HEK293 (cell line): Measurements from ENCODE around the gene ITGB8.

Source experiments
- CTCF ChIA-PET: fragments of 350-600 bp; formaldehyde crosslinking; extraction: SDS; loops from one replicate; lab custom pipeline; 2021; ENCODE audit warnings: antibody characterized with exemption; lab: Yijun Ruan, JAX
- POLR2A ChIA-PET: fragments of 300-600 bp; formaldehyde crosslinking; extraction: SDS; loops from one replicate; lab custom pipeline; 2020; ENCODE audit warnings: antibody characterized with exemption, inconsistent platforms; lab: Yijun Ruan, JAX
- H3K27ac ChIP-seq: fragments of 200-500 bp; sonication (Bioruptor generic); 2 replicates; pipeline ENCODE4 v1.5.1; 2014; ENCODE audit warnings: low read depth, low read length, control low read depth, inconsistent platforms; ENCODE audit errors: extremely low read depth
- H3K36me3 ChIP-seq, 2 experiments: fragments of 200-500 bp in 1 of 2; sonication (Bioruptor generic) in 1 of 2; 1 replicate in 1 of 2; 2 replicates in 1 of 2; pipeline ENCODE4 v1.5.1; 2014 to 2017; ENCODE audit warnings: inconsistent platforms in 2 of 2, low read length in 2 of 2; ENCODE audit not compliant: control insufficient read depth in 2 of 2, insufficient read depth in 1 of 2
- H3K4me1 ChIP-seq: fragments of 200-500 bp; sonication (Bioruptor generic); 2 replicates; pipeline ENCODE4 v1.5.1; 2014; ENCODE audit warnings: mild to moderate bottlenecking, low read length, inconsistent platforms; ENCODE audit not compliant: control insufficient read depth, insufficient read depth
- H3K4me3 ChIP-seq: 2 replicates; pipeline ENCODE4 v1.5.1; 2011; ENCODE audit warnings: low read depth, mild to moderate bottlenecking, control low read depth, low read length, moderate library complexity
- H3K9me3 ChIP-seq: fragments of 200-500 bp; sonication (Bioruptor generic); 2 replicates; pipeline ENCODE4 v1.5.1; 2014; ENCODE audit warnings: low read depth, low read length, inconsistent platforms; ENCODE audit not compliant: control insufficient read depth, insufficient read depth
- OSR2 ChIP-seq: fragments of 450-650 bp; formaldehyde crosslinking; IDR thresholded peaks from 2 replicates; pipeline ENCODE4 v1.5.1; 2016; ENCODE audit warnings: missing biosample characterization, missing genetic modification characterization
- PRDM2 ChIP-seq: fragments of 450-650 bp; formaldehyde crosslinking; IDR thresholded peaks from 2 replicates; pipeline ENCODE4 v1.5.1; 2016; ENCODE audit warnings: missing biosample characterization, missing genetic modification characterization, borderline replicate concordance
- RBAK ChIP-seq: fragments of 450-650 bp; formaldehyde crosslinking; IDR thresholded peaks from 2 replicates; pipeline ENCODE4 v1.5.1; 2016; ENCODE audit warnings: missing biosample characterization, missing genetic modification characterization
- SP3 ChIP-seq: fragments of 450-650 bp; formaldehyde crosslinking; IDR thresholded peaks from 2 replicates; pipeline ENCODE4 v1.5.1; 2016; ENCODE audit warnings: missing biosample characterization, missing genetic modification characterization
- ZNF157 ChIP-seq: fragments of 450-650 bp; formaldehyde crosslinking; IDR thresholded peaks from 2 replicates; pipeline ENCODE4 v1.5.1; 2016; ENCODE audit warnings: missing biosample characterization, missing genetic modification characterization
- ZNF221 ChIP-seq: fragments of 450-650 bp; formaldehyde crosslinking; IDR thresholded peaks from 2 replicates; pipeline ENCODE4 v1.5.1; 2017; ENCODE audit warnings: missing biosample characterization, missing genetic modification characterization, borderline replicate concordance
- ZNF302 ChIP-seq: fragments of 450-650 bp; formaldehyde crosslinking; IDR thresholded peaks from 2 replicates; pipeline ENCODE4 v1.5.1; 2016; ENCODE audit warnings: missing biosample characterization, missing genetic modification characterization, low read depth
- ZNF37A ChIP-seq: fragments of 450-650 bp; IDR thresholded peaks from 2 replicates; pipeline ENCODE4 v1.5.1; 2018; ENCODE audit warnings: missing biosample characterization, missing genetic modification characterization
- ZNF433 ChIP-seq: fragments of 450-650 bp; formaldehyde crosslinking; IDR thresholded peaks from 2 replicates; pipeline ENCODE4 v1.5.1; 2016; ENCODE audit warnings: missing biosample characterization, missing genetic modification characterization, low read depth
- ZNF561 ChIP-seq: fragments of 450-650 bp; IDR thresholded peaks from 2 replicates; pipeline ENCODE4 v1.5.1; 2018; ENCODE audit warnings: missing biosample characterization, missing genetic modification characterization, borderline replicate concordance
- ZNF654 ChIP-seq: fragments of 450-650 bp; formaldehyde crosslinking; IDR thresholded peaks from 2 replicates; pipeline ENCODE4 v1.5.1; 2016; ENCODE audit warnings: low read depth, missing biosample characterization, missing genetic modification characterization
- ZNF677 ChIP-seq: fragments of 450-650 bp; IDR thresholded peaks from 2 replicates; pipeline ENCODE4 v1.5.0; 2018; ENCODE audit warnings: missing biosample characterization, mild to moderate bottlenecking, missing genetic modification characterization, moderate library complexity
- ZNF830 ChIP-seq: fragments of 450-650 bp; IDR thresholded peaks from 2 replicates; pipeline ENCODE4 v1.5.0; 2018; ENCODE audit warnings: missing biosample characterization, missing genetic modification characterization, low read depth, mild to moderate bottlenecking, moderate library complexity
- ZSCAN23 ChIP-seq: fragments of 450-650 bp; formaldehyde crosslinking; IDR thresholded peaks from 2 replicates; pipeline ENCODE4 v1.5.1; 2016; ENCODE audit warnings: missing biosample characterization, missing genetic modification characterization
- TF ChIP-seq, protein P1 (sequence below): fragments of 450-650 bp; formaldehyde crosslinking; IDR thresholded peaks from 2 replicates; pipeline ENCODE4 v1.5.1; 2016; ENCODE audit warnings: missing biosample characterization, missing genetic modification characterization
- TF ChIP-seq, protein P2 (sequence below): fragments of 450-650 bp; formaldehyde crosslinking; IDR thresholded peaks from 2 replicates; pipeline ENCODE4 v1.5.1; 2017; ENCODE audit warnings: missing biosample characterization, mild to moderate bottlenecking, missing genetic modification characterization, moderate library complexity
- TF ChIP-seq, protein P3 (sequence below): fragments of 450-650 bp; formaldehyde crosslinking; IDR thresholded peaks from 2 replicates; pipeline ENCODE4 v1.5.1; 2016; ENCODE audit warnings: missing biosample characterization, missing genetic modification characterization, borderline replicate concordance

Gene ITGB8

DNA sequence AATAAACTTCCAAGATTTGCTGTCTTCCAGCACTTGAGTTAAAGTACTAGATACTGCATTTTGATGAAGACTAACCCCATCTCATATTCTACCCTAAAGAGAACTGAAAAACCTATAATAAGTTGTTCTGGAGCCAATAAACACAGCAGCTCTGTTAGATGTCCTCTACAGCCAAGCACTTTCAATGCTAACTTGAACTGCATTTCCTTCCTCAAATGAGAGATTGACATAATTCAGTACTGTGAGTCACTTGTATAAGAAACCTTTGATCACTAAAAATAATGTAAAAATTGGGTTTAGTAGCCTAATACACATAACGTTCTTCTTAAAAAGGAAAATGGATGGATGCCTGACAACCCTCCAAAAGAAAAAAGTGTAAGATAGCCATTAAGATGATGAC lies 81.3 kb downstream of the ITGB8 start:
- Histone ChIP-seq H3K4me3 (no peak overlapping the region), H3K27ac (no peak overlapping the region)
- POLR2A ChIA-PET, result no interaction called here
- TF ChIP-seq RBAK (tag by site-specific recombination) (no peak), ZNF654 (no peak), ZNF37A (tag by site-specific recombination) (no peak), ZNF221 (tag by site-specific recombination) (no peak), ZNF433 (no peak), ZNF561 (tag by site-specific recombination) (no peak), ZNF677 (no peak), OSR2 (no peak), ZNF830 (tag by site-specific recombination) (no peak), PRDM2 (tag by site-specific recombination) (no peak), ZSCAN23 (no peak), ZNF302 (tag by site-specific recombination) (no peak), SP3 (tag by site-specific recombination) (no peak), ZNF157 (tag by site-specific recombination) (no peak)
- TF ChIP-seq, protein P1, sequence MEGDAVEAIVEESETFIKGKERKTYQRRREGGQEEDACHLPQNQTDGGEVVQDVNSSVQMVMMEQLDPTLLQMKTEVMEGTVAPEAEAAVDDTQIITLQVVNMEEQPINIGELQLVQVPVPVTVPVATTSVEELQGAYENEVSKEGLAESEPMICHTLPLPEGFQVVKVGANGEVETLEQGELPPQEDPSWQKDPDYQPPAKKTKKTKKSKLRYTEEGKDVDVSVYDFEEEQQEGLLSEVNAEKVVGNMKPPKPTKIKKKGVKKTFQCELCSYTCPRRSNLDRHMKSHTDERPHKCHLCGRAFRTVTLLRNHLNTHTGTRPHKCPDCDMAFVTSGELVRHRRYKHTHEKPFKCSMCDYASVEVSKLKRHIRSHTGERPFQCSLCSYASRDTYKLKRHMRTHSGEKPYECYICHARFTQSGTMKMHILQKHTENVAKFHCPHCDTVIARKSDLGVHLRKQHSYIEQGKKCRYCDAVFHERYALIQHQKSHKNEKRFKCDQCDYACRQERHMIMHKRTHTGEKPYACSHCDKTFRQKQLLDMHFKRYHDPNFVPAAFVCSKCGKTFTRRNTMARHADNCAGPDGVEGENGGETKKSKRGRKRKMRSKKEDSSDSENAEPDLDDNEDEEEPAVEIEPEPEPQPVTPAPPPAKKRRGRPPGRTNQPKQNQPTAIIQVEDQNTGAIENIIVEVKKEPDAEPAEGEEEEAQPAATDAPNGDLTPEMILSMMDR, result no peak
- TF ChIP-seq, protein P2, sequence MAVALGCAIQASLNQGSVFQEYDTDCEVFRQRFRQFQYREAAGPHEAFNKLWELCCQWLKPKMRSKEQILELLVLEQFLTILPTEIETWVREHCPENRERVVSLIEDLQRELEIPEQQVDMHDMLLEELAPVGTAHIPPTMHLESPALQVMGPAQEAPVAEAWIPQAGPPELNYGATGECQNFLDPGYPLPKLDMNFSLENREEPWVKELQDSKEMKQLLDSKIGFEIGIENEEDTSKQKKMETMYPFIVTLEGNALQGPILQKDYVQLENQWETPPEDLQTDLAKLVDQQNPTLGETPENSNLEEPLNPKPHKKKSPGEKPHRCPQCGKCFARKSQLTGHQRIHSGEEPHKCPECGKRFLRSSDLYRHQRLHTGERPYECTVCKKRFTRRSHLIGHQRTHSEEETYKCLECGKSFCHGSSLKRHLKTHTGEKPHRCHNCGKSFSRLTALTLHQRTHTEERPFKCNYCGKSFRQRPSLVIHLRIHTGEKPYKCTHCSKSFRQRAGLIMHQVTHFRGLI (tag by site-specific recombination), result no peak
- TF ChIP-seq, protein P3, sequence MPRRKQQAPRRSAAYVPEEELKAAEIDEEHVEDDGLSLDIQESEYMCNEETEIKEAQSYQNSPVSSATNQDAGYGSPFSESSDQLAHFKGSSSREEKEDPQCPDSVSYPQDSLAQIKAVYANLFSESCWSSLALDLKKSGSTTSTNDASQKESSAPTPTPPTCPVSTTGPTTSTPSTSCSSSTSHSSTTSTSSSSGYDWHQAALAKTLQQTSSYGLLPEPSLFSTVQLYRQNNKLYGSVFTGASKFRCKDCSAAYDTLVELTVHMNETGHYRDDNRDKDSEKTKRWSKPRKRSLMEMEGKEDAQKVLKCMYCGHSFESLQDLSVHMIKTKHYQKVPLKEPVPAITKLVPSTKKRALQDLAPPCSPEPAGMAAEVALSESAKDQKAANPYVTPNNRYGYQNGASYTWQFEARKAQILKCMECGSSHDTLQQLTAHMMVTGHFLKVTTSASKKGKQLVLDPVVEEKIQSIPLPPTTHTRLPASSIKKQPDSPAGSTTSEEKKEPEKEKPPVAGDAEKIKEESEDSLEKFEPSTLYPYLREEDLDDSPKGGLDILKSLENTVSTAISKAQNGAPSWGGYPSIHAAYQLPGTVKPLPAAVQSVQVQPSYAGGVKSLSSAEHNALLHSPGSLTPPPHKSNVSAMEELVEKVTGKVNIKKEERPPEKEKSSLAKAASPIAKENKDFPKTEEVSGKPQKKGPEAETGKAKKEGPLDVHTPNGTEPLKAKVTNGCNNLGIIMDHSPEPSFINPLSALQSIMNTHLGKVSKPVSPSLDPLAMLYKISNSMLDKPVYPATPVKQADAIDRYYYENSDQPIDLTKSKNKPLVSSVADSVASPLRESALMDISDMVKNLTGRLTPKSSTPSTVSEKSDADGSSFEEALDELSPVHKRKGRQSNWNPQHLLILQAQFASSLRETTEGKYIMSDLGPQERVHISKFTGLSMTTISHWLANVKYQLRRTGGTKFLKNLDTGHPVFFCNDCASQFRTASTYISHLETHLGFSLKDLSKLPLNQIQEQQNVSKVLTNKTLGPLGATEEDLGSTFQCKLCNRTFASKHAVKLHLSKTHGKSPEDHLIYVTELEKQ (tag by site-specific recombination), result no peak
- TF ChIP-seq, all 188 proteins: peak for 0
- CTCF ChIA-PET, result interaction anchor here (1.0 kb wide), 1 partner anchor 17 kb away, joined by 3 read pairs; no protein-coding TSS in a partner anchor
- H3K36me3 ChIP-seq, result no peaks in the 10 kb centered on the region
- H3K9me3 ChIP-seq, result no peaks in the 10 kb centered on the region
- H3K4me1 ChIP-seq, result no peaks in the 10 kb centered on the region; the same call in 1 of the 2 replicates
